HepG2 (cell line): Measurements from ENCODE around the gene RUVBL1. TPM values are rescaled to one million over a fixed set of nuclear protein-coding genes. Genes with fewer than 3 reads are reported as not detected.
A peak's percentile ranks its signal among the peaks of the same experiment; 100 is the strongest.

Source experiments
- BRD4 ChIP-seq: sonication (generic); formaldehyde crosslinking; IDR thresholded peaks from 2 replicates; pipeline ENCODE4 v1.4.0; 2020; ENCODE audit warnings: missing genetic modification reagents
- CCAR2 ChIP-seq: fragments of 200-400 bp; formaldehyde crosslinking; optimal IDR thresholded peaks from 2 replicates; pipeline ENCODE3; 2018; ENCODE audit warnings: low read depth, mild to moderate bottlenecking, low read length, moderate library complexity
- CCDC6 ChIP-seq: sonication (generic); formaldehyde crosslinking; IDR thresholded peaks from 2 replicates; pipeline ENCODE4 v1.8.1; 2022; ENCODE audit warnings: mild to moderate bottlenecking, missing genetic modification reagents, moderate library complexity
- CENPBD1 ChIP-seq: sonication (generic); formaldehyde crosslinking; IDR thresholded peaks from 2 replicates; pipeline ENCODE4 v1.8.0; 2022; ENCODE audit warnings: missing genetic modification reagents, low read depth, mild to moderate bottlenecking, borderline replicate concordance
- CREB1 ChIP-seq, 2 experiments: fragments of 450-650 bp in 1 of 2; IDR thresholded peaks; 2 replicates each; pipeline ENCODE4 v1.6.1; 2016 to 2017; ENCODE audit warnings: control low read depth in 1 of 2, mild to moderate bottlenecking in 1 of 2, missing compliant biosample characterization in 1 of 2, missing genetic modification characterization in 1 of 2
- EEA1 ChIP-seq: sonication (generic); formaldehyde crosslinking; IDR thresholded peaks from 2 replicates; pipeline ENCODE4 v1.5.1; 2020; ENCODE audit warnings: mild to moderate bottlenecking, missing genetic modification reagents, borderline replicate concordance
- GATA4 ChIP-seq: sonication (generic); IDR thresholded peaks from 2 replicates; pipeline ENCODE4 v1.6.1; 2016; ENCODE audit warnings: antibody characterized with exemption, low read depth, borderline replicate concordance
- KMT2B ChIP-seq: IDR thresholded peaks from 2 replicates; pipeline ENCODE4 v1.6.1; 2016; ENCODE audit warnings: missing genetic modification reagents, missing compliant biosample characterization
- MAF1 ChIP-seq: sonication (generic); formaldehyde crosslinking; IDR thresholded peaks from 2 replicates; pipeline ENCODE4 v1.5.0; 2020; ENCODE audit warnings: missing genetic modification reagents, borderline replicate concordance
- NR2F2 ChIP-seq: IDR thresholded peaks from 2 replicates; pipeline ENCODE4 v1.6.1; 2012; ENCODE audit warnings: low read depth, inconsistent platforms, borderline replicate concordance
- ONECUT2 ChIP-seq: sonication (generic); formaldehyde crosslinking; IDR thresholded peaks from 2 replicates; pipeline ENCODE4 v1.4.0; 2020; ENCODE audit warnings: missing genetic modification reagents
- PTBP1 ChIP-seq: fragments of 200-400 bp; formaldehyde crosslinking; IDR thresholded peaks from 2 replicates; pipeline ENCODE4 v1.6.1; 2018; ENCODE audit warnings: low read length, low read depth; ENCODE audit not compliant: poor library complexity, severe bottlenecking
- RXRA ChIP-seq: sonication (generic); formaldehyde crosslinking; IDR thresholded peaks from 2 replicates; pipeline ENCODE4 v1.5.1; 2020; ENCODE audit warnings: missing genetic modification reagents
- TMF1 ChIP-seq: sonication (generic); formaldehyde crosslinking; IDR thresholded peaks from 2 replicates; pipeline ENCODE4 v1.8.1; 2022; ENCODE audit warnings: low read depth, missing genetic modification reagents
- XRCC5 ChIP-seq: fragments of 200-400 bp; formaldehyde crosslinking; optimal IDR thresholded peaks from 2 replicates; pipeline ENCODE3; 2017; ENCODE audit warnings: mild to moderate bottlenecking, low read length
- ZBTB49 ChIP-seq: sonication (generic); formaldehyde crosslinking; IDR thresholded peaks from 2 replicates; pipeline ENCODE4 v1.4.0; 2020; ENCODE audit warnings: missing genetic modification reagents, borderline replicate concordance
- ZBTB7A ChIP-seq: sonication (generic); formaldehyde crosslinking; IDR thresholded peaks from 2 replicates; pipeline ENCODE4 v1.8.0; 2022; ENCODE audit warnings: mild to moderate bottlenecking, missing genetic modification reagents
- ZFP90 ChIP-seq: sonication (generic); formaldehyde crosslinking; IDR thresholded peaks from 2 replicates; pipeline ENCODE4 v1.8.0; 2022; ENCODE audit warnings: missing genetic modification reagents, mild to moderate bottlenecking, inconsistent platforms, borderline replicate concordance
- ZNF101 ChIP-seq: sonication (generic); formaldehyde crosslinking; IDR thresholded peaks from 2 replicates; pipeline ENCODE4 v1.4.0; 2020; ENCODE audit warnings: mild to moderate bottlenecking, low read depth, missing genetic modification reagents, borderline replicate concordance
- ZNF12 ChIP-seq: sonication (generic); formaldehyde crosslinking; IDR thresholded peaks from 2 replicates; pipeline ENCODE4 v1.5.0; 2020; ENCODE audit warnings: missing genetic modification reagents
- ZNF225 ChIP-seq: sonication (generic); formaldehyde crosslinking; IDR thresholded peaks from 2 replicates; pipeline ENCODE4 v1.4.0; 2020; ENCODE audit warnings: mild to moderate bottlenecking, missing genetic modification reagents
- ZNF496 ChIP-seq: sonication (generic); formaldehyde crosslinking; IDR thresholded peaks from 2 replicates; pipeline ENCODE4 v1.8.1; 2023; ENCODE audit warnings: mild to moderate bottlenecking, moderate library complexity, missing genetic modification reagents; ENCODE audit not compliant: insufficient replicate concordance
- ZNF510 ChIP-seq: sonication (generic); formaldehyde crosslinking; IDR thresholded peaks from 2 replicates; pipeline ENCODE4 v1.4.0; 2020; ENCODE audit warnings: low read depth, mild to moderate bottlenecking, missing genetic modification reagents
- ZNF615 ChIP-seq: sonication (generic); formaldehyde crosslinking; IDR thresholded peaks from 2 replicates; pipeline ENCODE4 v1.5.0; 2020; ENCODE audit warnings: mild to moderate bottlenecking, missing genetic modification reagents, borderline replicate concordance
- ZNF768 ChIP-seq: sonication (generic); formaldehyde crosslinking; IDR thresholded peaks from 2 replicates; pipeline ENCODE4 v1.4.0; 2020; ENCODE audit warnings: missing genetic modification reagents
- polyA plus RNA-seq, 8 experiments: library from polyadenylated mRNA; depleted of rRNA in 3 of 8; stranded (reverse) in 7 of 8; unstranded in 1 of 8; fragments of >200 nt; fragmentation: Illumina TruSeq in 4 of 8; extraction: Trizol in 4 of 8; gene quantifications; 2 replicates each; pipeline versions ENCODE4 v1.2.1 to v1.2.3, GENCODE V29; 2011 to 2016; ENCODE audit warnings: low read depth in 4 of 8, missing spikeins in 1 of 8, mixed read lengths in 1 of 8; ENCODE audit not compliant: insufficient read depth in 1 of 8
- total RNA-seq, 5 experiments: library from RNA; depleted of rRNA; stranded (reverse); fragments of >200 nt; fragmentation: Illumina TruSeq; extraction: Trizol; gene quantifications; 2 replicates each; pipeline ENCODE4 v1.2.3, GENCODE V29; 2016; ENCODE audit warnings: low read depth in 1 of 5
- TF ChIP-seq, protein P1 (sequence below): sonication (generic); formaldehyde crosslinking; IDR thresholded peaks from 2 replicates; pipeline ENCODE4 v1.4.0; 2020; ENCODE audit warnings: missing genetic modification reagents
- TF ChIP-seq, protein P2 (sequence below): IDR thresholded peaks from 2 replicates; pipeline ENCODE4 v1.6.1; 2012; ENCODE audit warnings: inconsistent platforms

RUVBL1 gene
- total and polyA plus RNA-seq, 2 of the 13 experiments (the other 11 are each of a cell fraction or from before 2014, with no cell fraction given): 32.7 to 86.3 TPM

DNA sequence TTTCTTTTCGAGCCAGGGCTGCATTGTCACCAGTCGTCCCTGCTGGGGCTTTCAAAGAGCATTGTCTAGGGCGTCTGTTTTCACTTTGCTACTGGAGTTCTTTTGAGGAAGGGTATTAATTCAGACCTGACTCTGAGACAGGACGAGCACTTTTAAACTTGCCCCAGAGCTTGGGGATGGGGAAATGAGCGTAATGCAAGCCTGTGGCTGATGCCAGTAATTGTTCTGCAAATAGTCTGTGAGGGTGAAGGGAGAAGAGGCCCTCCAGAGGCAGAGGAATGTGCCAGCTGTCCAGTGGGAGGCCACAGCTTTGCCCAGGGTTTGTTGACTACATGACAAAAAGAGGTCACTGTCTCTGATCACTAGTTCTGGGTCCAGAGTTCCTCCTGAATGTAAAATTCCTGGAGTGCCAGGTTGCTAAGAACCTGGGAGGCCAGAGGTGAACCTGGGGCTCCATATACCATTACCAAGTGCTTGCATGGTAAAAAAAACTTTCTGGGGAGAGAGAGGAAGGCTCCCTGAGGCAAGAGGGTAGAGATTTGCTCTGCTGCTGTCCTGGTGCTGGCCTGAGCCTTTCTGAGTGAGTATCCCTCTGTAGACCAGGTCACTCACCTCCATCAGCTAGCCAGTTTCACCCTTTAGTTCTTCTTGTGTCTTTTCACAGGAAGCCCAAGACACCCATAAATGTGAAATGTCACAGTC lies 44.5 kb upstream of the RUVBL1 start (continued):
- no peak for TF ChIP-seq ZBTB49 (CRISPR knock-in tag)
- TF ChIP-seq ZNF101: no peak
- no peak for TF ChIP-seq CCAR2
- TF ChIP-seq PTBP1: no peak
- TF ChIP-seq ZNF615 (CRISPR knock-in tag): no peak
- no peak for TF ChIP-seq ZNF510 (CRISPR knock-in tag)
- TF ChIP-seq, protein P1, sequence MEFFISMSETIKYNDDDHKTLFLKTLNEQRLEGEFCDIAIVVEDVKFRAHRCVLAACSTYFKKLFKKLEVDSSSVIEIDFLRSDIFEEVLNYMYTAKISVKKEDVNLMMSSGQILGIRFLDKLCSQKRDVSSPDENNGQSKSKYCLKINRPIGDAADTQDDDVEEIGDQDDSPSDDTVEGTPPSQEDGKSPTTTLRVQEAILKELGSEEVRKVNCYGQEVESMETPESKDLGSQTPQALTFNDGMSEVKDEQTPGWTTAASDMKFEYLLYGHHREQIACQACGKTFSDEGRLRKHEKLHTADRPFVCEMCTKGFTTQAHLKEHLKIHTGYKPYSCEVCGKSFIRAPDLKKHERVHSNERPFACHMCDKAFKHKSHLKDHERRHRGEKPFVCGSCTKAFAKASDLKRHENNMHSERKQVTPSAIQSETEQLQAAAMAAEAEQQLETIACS (CRISPR knock-in tag): no peak
- peak; percentile 58; the same call in 1 of the 2 replicates for TF ChIP-seq ZFP90 (CRISPR knock-in tag)
- TF ChIP-seq ZNF496 (CRISPR knock-in tag): no peak
- peak; percentile 53; the same call in 1 of the 2 replicates for TF ChIP-seq ZNF768 (CRISPR knock-in tag)
- TF ChIP-seq ZNF225: no peak
- TF ChIP-seq EEA1 (CRISPR knock-in tag): no peak
- TF ChIP-seq TMF1: no peak
- TF ChIP-seq NR2F2: peak; percentile 82
- peak; percentile 82 for TF ChIP-seq XRCC5
- TF ChIP-seq GATA4: no peak
- no peak for TF ChIP-seq MAF1
- peak; percentile 61; the same call in 1 of the 2 replicates for TF ChIP-seq ZNF12 (CRISPR knock-in tag)
- no peak for TF ChIP-seq ZBTB7A
- TF ChIP-seq KMT2B (CRISPR knock-in tag): no peak; the same call in 1 of the 2 replicates
- TF ChIP-seq ONECUT2 (CRISPR knock-in tag): no peak
- peak; percentile 97 for TF ChIP-seq RXRA
- TF ChIP-seq BRD4 (CRISPR knock-in tag): no peak
- peak; percentile 44; the same call in 1 of the 2 replicates for TF ChIP-seq CREB1 (IDR thresholded peaks at IDR 0.05)
- peak; percentile 54 for TF ChIP-seq CREB1 (CRISPR knock-in tag; IDR thresholded peaks at IDR 0.05)
- TF ChIP-seq, protein P2, sequence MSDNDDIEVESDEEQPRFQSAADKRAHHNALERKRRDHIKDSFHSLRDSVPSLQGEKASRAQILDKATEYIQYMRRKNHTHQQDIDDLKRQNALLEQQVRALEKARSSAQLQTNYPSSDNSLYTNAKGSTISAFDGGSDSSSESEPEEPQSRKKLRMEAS: no peak
- TF ChIP-seq CCDC6: no peak
- TF ChIP-seq CENPBD1 (CRISPR knock-in tag): no peak
